Neuronal stem cell (in vitro differentiated cells): ENCODE data around the gene SPATA31C1.

ENCODE experiments used
- DNase-seq: peaks from one replicate; pipeline ENCODE4 v3.0.0-alpha.2; 2013; ENCODE audit warnings: low spot score
- H2AFZ ChIP-seq: one replicate; pipeline ENCODE4 v1.6.1; 2013; ENCODE audit warnings: mild to moderate bottlenecking, low read length, inconsistent platforms
- H2AK5ac ChIP-seq: 2 replicates; pipeline ENCODE4 v1.6.1; 2013; ENCODE audit warnings: low read depth, mild to moderate bottlenecking, inconsistent platforms, low read length, moderate library complexity, mixed read lengths
- H2BK120ac ChIP-seq: 2 replicates; pipeline ENCODE4 v1.6.1; 2013; ENCODE audit warnings: low read depth, mild to moderate bottlenecking, inconsistent platforms, low read length, moderate library complexity, mixed read lengths
- H2BK12ac ChIP-seq: one replicate; pipeline ENCODE4 v1.6.1; 2013; ENCODE audit warnings: low read length, inconsistent platforms
- H2BK15ac ChIP-seq: 2 replicates; pipeline ENCODE4 v1.6.1; 2013; ENCODE audit warnings: mild to moderate bottlenecking, low read length, inconsistent platforms, mixed read lengths
- H2BK5ac ChIP-seq: one replicate; pipeline ENCODE4 v1.6.1; 2013; ENCODE audit warnings: inconsistent platforms, mild to moderate bottlenecking, low read length, moderate library complexity
- H3K14ac ChIP-seq: one replicate; pipeline ENCODE4 v1.6.1; 2013; ENCODE audit warnings: low read length, inconsistent platforms
- H3K18ac ChIP-seq: 2 replicates; pipeline ENCODE4 v1.6.1; 2013; ENCODE audit warnings: low read length, inconsistent platforms
- H3K23ac ChIP-seq: 2 replicates; pipeline ENCODE4 v1.6.1; 2013; ENCODE audit warnings: low read depth, mild to moderate bottlenecking, mixed read lengths, low read length, inconsistent platforms; ENCODE audit not compliant: poor library complexity
- H3K27ac ChIP-seq: replicated peaks from 3 replicates; pipeline ENCODE4 v1.5.1; 2013; ENCODE audit warnings: low read length, inconsistent platforms
- H3K27me3 ChIP-seq, 3 experiments: 2 replicates each; pipeline ENCODE4 v1.6.1; 2013; ENCODE audit warnings: low read length in 3 of 3, mild to moderate bottlenecking in 2 of 3, inconsistent platforms in 1 of 3, low read depth in 1 of 3, mixed read lengths in 1 of 3, moderate library complexity in 1 of 3; ENCODE audit not compliant: control insufficient read depth in 3 of 3, insufficient read depth in 3 of 3
- H3K36me3 ChIP-seq, 2 donors: replicated peaks in 1 of 2; 2 replicates each; pipeline ENCODE4 v1.6.1; 2013; ENCODE audit warnings: low read length in 2 of 2; ENCODE audit not compliant: control insufficient read depth in 2 of 2, insufficient read depth in 2 of 2
- H3K4ac ChIP-seq: 2 replicates; pipeline ENCODE4 v1.6.1; 2013; ENCODE audit warnings: inconsistent platforms, mild to moderate bottlenecking, low read length, moderate library complexity
- H3K4me1 ChIP-seq, 2 donors: 1 replicate in 1 of 2; 2 replicates in 1 of 2; pipeline ENCODE4 v1.6.1; 2013; ENCODE audit warnings: low read length in 2 of 2, low read depth in 1 of 2; ENCODE audit not compliant: control insufficient read depth in 2 of 2, insufficient read depth in 1 of 2
- H3K4me2 ChIP-seq: one replicate; pipeline ENCODE4 v1.6.1; 2013; ENCODE audit warnings: mild to moderate bottlenecking, low read length, inconsistent platforms; ENCODE audit not compliant: insufficient read depth, poor library complexity, severe bottlenecking
- H3K4me3 ChIP-seq, 2 donors: 2 replicates each; pipeline ENCODE4 v1.5.1; 2013; ENCODE audit warnings: low read length in 2 of 2, mild to moderate bottlenecking in 2 of 2, inconsistent platforms in 1 of 2, moderate library complexity in 1 of 2
- H3K79me1 ChIP-seq: one replicate; pipeline ENCODE4 v1.6.1; 2013; ENCODE audit warnings: low read depth, mild to moderate bottlenecking, inconsistent platforms, low read length, moderate library complexity
- H3K9ac ChIP-seq: one replicate; pipeline ENCODE4 v1.6.1; 2013; ENCODE audit warnings: mild to moderate bottlenecking, low read depth, low read length, inconsistent platforms; ENCODE audit not compliant: poor library complexity
- H3K9me3 ChIP-seq, 2 donors: replicated peaks in 1 of 2; 2 replicates each; pipeline versions ENCODE3 to v1.6.1; 2013; ENCODE audit warnings: low read length in 2 of 2, mild to moderate bottlenecking in 2 of 2, inconsistent platforms in 1 of 2, low read depth in 1 of 2, mixed read lengths in 1 of 2, moderate library complexity in 1 of 2; ENCODE audit not compliant: control insufficient read depth in 2 of 2, insufficient read depth in 1 of 2
- H4K8ac ChIP-seq: one replicate; pipeline ENCODE4 v1.6.1; 2013; ENCODE audit warnings: low read depth, mild to moderate bottlenecking, inconsistent platforms, low read length, moderate library complexity
- H4K91ac ChIP-seq: one replicate; pipeline ENCODE4 v1.6.1; 2013; ENCODE audit warnings: low read length, low read depth, mild to moderate bottlenecking, inconsistent platforms; ENCODE audit not compliant: poor library complexity
- WGBS, 2 donors: extraction: QIAGEN DNeasy Blood & Tissue Kit; methylation state at CpG; one replicate each; pipeline ENCODE4 v1.1.7; 2013; ENCODE audit warnings: missing lambda C conversion rate in 2 of 2, mixed read lengths in 1 of 2; ENCODE audit not compliant: insufficient read length in 2 of 2, insufficient replicate concordance in 1 of 2; ENCODE audit errors: extremely low coverage in 2 of 2; 5-methylcytosine and 5-hydroxymethylcytosine counted together

SPATA31C1 gene

DNA sequence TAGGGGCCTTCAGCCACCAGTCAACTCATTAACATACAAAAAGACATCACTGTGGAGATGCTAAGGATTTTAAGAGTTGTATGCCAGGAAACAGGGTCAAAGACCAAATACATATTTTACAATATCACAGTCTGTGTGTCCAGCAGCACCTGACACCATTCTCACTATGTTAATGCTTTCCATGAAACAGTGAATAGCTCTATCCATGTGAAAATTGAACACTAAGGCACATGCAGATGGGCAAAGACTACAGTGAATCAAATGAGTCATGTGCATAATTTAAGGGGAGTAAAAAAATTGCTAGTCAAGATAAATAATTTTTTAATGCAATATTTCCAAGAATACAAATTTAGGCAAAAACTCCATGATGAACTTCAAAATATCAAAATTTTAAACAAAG lies 42.7 kb upstream of the SPATA31C1 start:
- Histone ChIP-seq H2BK15ac (no peak overlapping the region), H3K27me3 (no peaks in the 10 kb centered on the region), H2AK5ac (no peak overlapping the region), H3K23ac (no peak overlapping the region), H3K36me3 (no peaks in the 10 kb centered on the region), H3K4ac (no peak overlapping the region), H4K8ac (no peak overlapping the region), H3K18ac (no peak overlapping the region), H2BK5ac (no peak overlapping the region), H3K27ac (no peak overlapping the region), H2BK12ac (no peak overlapping the region), H3K4me2 (no peak overlapping the region), H3K9ac (no peak overlapping the region), H2AFZ (no peak overlapping the region), H3K79me1 (no peaks in the 10 kb centered on the region), H4K91ac (no peak overlapping the region), H3K14ac (no peak overlapping the region), H2BK120ac (no peak overlapping the region), H3K9me3 (no peaks in the 10 kb centered on the region), H3K4me3 (no peak overlapping the region), H3K4me1 (peaks cover 0 to 2% of the 10 kb centered on the region in 2 donors)
- DNase-seq, result no peak

GRCh38 chr9:87875831-87876545 lies 41.8 kb upstream of the SPATA31C1 start:
- DNase-seq, result no peak
- no peaks in the 10 kb centered on the region for H3K79me1 ChIP-seq
- WGBS, 2 donors, result no CpG with 5 or more reads among the region's 5 CpGs
- H2AK5ac ChIP-seq, result no peak overlapping the region
- H3K36me3 ChIP-seq, result no peaks in the 10 kb centered on the region
- no peak overlapping the region for H3K14ac ChIP-seq
- H3K27ac ChIP-seq, result no peak overlapping the region
- H2BK120ac ChIP-seq, result no peak overlapping the region
- no peak overlapping the region for H2BK12ac ChIP-seq
- H3K4ac ChIP-seq, result no peak overlapping the region
- no peak overlapping the region for H3K9ac ChIP-seq
- peaks cover 0 to 2% of the 10 kb centered on the region in 2 donors for H3K4me1 ChIP-seq
- no peaks in the 10 kb centered on the region for H3K9me3 ChIP-seq
- no peak overlapping the region for H3K18ac ChIP-seq
- no peak overlapping the region for H4K8ac ChIP-seq
- no peak overlapping the region for H3K23ac ChIP-seq
- no peak overlapping the region for H2BK15ac ChIP-seq
- H3K4me2 ChIP-seq, result no peak overlapping the region
- H3K27me3 ChIP-seq, result no peaks in the 10 kb centered on the region
- H2BK5ac ChIP-seq, result no peak overlapping the region
- no peak overlapping the region for H2AFZ ChIP-seq
- H3K4me3 ChIP-seq, result no peak overlapping the region
- H4K91ac ChIP-seq, result no peak overlapping the region

DNA sequence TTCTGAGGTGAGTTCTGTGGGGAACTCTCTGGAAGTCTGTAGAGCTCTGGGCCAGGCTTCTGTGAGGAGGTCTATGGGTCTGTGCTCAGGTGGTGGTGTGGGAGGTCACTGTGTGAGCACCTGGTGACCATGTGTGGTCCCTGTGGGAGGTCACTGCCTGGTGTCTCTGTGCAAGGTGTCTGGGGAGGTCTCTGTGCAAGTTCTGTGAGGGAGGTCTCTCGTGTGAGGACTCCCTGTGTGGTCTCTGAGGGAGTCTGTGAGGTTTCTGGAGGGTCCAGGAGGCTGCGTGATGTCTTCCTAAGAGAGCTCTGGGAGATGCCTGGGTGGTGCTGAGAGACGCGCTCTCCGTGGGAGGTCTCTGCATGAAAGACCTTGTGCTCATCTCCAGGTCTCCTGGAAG lies 41.1 kb upstream of the SPATA31C1 start:
- Histone ChIP-seq H3K4ac (no peak overlapping the region), H2BK120ac (no peak overlapping the region), H3K27ac (no peak overlapping the region), H2AFZ (no peak overlapping the region), H3K14ac (no peak overlapping the region), H4K91ac (no peak overlapping the region), H3K9ac (no peak overlapping the region), H3K79me1 (no peaks in the 10 kb centered on the region), H2BK5ac (no peak overlapping the region), H3K9me3 (no peaks in the 10 kb centered on the region), H3K4me1 (peaks cover 0 to 2% of the 10 kb centered on the region in 2 donors), H4K8ac (no peak overlapping the region), H3K23ac (no peak overlapping the region), H3K27me3 (no peaks in the 10 kb centered on the region), H3K4me3 (no peak overlapping the region), H3K36me3 (no peaks in the 10 kb centered on the region), H2AK5ac (no peak overlapping the region), H2BK15ac (no peak overlapping the region), H2BK12ac (no peak overlapping the region), H3K18ac (no peak overlapping the region), H3K4me2 (no peak overlapping the region)
- WGBS, 2 donors, result no CpG with 5 or more reads among the region's 5 CpGs
- DNase-seq, result no peak

DNA sequence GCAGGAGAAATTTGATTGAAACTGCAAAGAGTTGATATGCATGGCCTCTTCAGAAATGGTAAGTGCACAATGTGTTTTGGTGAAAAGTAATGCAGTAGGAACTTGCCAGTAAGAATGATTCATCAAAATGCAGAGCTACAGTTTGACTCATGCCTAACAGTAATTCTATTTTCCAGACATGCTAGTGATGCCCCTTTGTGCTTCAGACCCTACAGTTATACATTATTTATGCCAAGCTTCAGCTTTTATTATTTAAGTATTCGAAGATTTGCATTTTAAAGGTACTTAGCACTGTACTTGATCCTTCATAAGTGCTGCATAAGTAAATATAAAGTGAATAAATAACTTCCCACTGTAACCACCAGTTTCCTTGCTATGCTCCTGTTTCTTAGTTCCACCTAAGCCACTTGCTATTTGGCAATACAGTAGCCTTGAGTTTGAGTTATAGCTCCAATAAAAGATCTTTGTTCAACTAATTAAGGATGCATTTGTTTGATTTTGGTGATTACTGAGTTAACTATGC lies 38.7 kb upstream of the SPATA31C1 start:
- H2BK15ac ChIP-seq, result no peak overlapping the region
- H2BK120ac ChIP-seq, result no peak overlapping the region
- no peak overlapping the region for H3K18ac ChIP-seq
- no peak overlapping the region for H3K9ac ChIP-seq
- H3K4ac ChIP-seq, result no peak overlapping the region
- no peak overlapping the region for H3K23ac ChIP-seq
- no peak overlapping the region for H2AK5ac ChIP-seq
- no peaks in the 10 kb centered on the region for H3K27me3 ChIP-seq
- H3K4me3 ChIP-seq, result no peak overlapping the region
- H2BK5ac ChIP-seq, result no peak overlapping the region
- no peak overlapping the region for H2BK12ac ChIP-seq
- no peak overlapping the region for H4K8ac ChIP-seq
- H4K91ac ChIP-seq, result no peak overlapping the region
- H3K9me3 ChIP-seq, result no peaks in the 10 kb centered on the region
- H3K79me1 ChIP-seq, result no peaks in the 10 kb centered on the region
- H3K4me1 ChIP-seq, result peaks cover 0 to 7% of the 10 kb centered on the region in 2 donors
- no peak overlapping the region for H2AFZ ChIP-seq
- no peak overlapping the region for H3K4me2 ChIP-seq
- no peak overlapping the region for H3K14ac ChIP-seq
- no CpG with 5 or more reads among the region's 1 CpG for WGBS, 2 donors
- no peaks in the 10 kb centered on the region for H3K36me3 ChIP-seq
- no peak for DNase-seq
- no peak overlapping the region for H3K27ac ChIP-seq
